ENCODE data around the gene KLHL29. TPM values are rescaled to one million over a fixed set of nuclear protein-coding genes. Genes with fewer than 3 reads are reported as not detected.
"Not testable (repeated sequence)": the region's sequence is repeated elsewhere in the genome, so short reads cannot be mapped to it uniquely, and the experiment has no call there.

Gene KLHL29
- total RNA-seq, 1 experiment from 2014 or later, result 6.4 TPM

- DNase-seq (ENCODE audit: low read depth, low spot score), result no peak
- in situ Hi-C loops (cut with HindIII; ENCODE audit: low pct_unique_long_range_greater_than_20kb, low sequenced_read_pairs), result no loop called here
Observed at GRCh38 chr2:23705771-23706612, 321.0 kb downstream of the KLHL29 start.

DNA sequence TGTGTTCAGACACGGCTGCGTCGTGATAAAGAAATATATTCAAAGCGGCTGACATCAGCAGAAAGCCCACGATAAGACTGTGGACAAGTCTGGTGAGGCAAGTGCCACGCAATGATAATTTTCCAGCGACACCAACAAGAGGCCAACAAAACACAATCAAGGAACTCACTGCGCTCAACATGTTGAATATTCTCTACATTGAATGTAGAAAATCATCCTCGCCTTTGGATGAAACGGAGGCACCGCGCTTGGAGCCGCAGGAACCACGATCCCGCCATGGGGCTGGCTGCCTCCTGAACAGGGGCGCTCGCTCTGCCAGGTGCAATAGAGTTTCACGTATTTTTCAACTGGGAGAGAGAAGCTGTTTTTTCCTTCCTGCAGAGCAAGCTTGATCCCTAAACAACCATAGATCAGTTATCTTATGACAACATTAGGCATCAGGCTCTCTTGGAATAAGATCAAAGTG lies 321.7 kb downstream of the KLHL29 start:
- in situ Hi-C loops (cut with HindIII; ENCODE audit: low pct_unique_long_range_greater_than_20kb, low sequenced_read_pairs), result no loop called here
- no peak for DNase-seq (ENCODE audit: low read depth, low spot score)

GRCh38 chr2:23707096-23707495 lies 322.1 kb downstream of the KLHL29 start:
- no peak for DNase-seq (ENCODE audit: low read depth, low spot score)
- in situ Hi-C loops (cut with HindIII; ENCODE audit: low pct_unique_long_range_greater_than_20kb, low sequenced_read_pairs), result no loop called here

DNA sequence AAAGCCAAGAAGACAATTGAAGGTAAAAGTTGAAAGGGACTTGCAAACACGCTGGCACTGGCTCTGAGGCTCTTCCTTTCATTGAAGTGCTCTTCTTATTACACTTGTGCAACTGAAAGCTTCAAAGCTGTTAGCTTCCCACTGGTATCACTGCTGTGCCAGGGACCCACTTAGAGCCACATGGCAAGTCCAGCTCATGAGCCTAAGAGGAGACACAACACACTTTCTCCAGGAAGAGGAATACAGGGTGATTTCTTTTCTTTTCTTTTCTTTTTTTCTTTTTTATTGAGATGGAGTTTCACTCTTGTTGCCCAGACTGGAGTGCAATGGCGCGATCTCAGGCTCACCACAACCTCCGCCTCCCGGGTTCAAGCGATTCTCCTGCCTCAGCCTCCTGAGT lies 323.8 kb downstream of the KLHL29 start:
- in situ Hi-C loops (cut with HindIII; ENCODE audit: low pct_unique_long_range_greater_than_20kb, low sequenced_read_pairs), result no loop called here
- no peak for DNase-seq (ENCODE audit: low read depth, low spot score)

GRCh38 chr2:23709311-23709710 lies 324.3 kb downstream of the KLHL29 start:
- in situ Hi-C loops (cut with HindIII; ENCODE audit: low pct_unique_long_range_greater_than_20kb, low sequenced_read_pairs), result no loop called here
- DNase-seq (ENCODE audit: low read depth, low spot score), result no peak

DNA sequence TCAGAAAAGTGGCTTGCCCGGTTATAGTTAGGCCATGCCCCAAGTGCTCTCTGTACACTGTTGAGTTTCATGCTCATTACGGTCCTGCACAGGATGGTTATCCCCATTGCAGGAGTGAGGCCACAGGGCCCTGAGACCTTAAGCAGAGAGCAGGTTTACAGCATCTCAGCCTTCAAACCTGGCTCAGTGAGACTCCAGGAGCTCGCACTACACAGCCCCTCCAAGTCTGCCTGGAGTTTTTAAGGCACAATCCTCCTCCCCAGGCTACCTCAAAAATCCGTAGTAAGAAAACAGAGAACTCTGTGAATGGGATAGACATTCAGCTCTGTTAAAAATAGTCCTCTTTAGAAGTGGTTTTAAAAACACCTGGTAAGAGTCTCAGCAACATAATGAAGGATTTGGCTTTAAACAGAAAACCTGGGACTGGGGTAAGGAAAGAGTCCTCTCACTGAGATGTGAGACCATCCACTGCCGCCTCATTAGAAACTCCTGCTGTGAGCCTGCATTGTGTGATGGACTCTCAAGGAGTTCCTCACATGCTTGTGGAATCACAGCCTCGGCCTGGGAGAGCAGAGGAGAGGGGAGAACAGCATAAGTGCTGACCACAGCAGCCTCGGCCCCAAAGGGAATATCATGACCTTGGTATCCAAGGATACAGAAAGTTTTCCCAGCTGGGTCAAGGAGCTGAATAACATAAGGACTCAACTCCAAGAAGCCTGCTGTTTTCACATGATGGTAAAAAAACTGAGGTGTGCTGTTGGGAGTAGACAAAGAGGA lies 327.2 kb downstream of the KLHL29 start:
- no peak for DNase-seq (ENCODE audit: low read depth, low spot score)
- in situ Hi-C loops (cut with HindIII; ENCODE audit: low pct_unique_long_range_greater_than_20kb, low sequenced_read_pairs), result no loop called here

GRCh38 chr2:23712756-23713151 lies 327.8 kb downstream of the KLHL29 start:
- DNase-seq (ENCODE audit: low read depth, low spot score), result no peak
- in situ Hi-C loops (cut with HindIII; ENCODE audit: low pct_unique_long_range_greater_than_20kb, low sequenced_read_pairs), result no loop called here

DNA sequence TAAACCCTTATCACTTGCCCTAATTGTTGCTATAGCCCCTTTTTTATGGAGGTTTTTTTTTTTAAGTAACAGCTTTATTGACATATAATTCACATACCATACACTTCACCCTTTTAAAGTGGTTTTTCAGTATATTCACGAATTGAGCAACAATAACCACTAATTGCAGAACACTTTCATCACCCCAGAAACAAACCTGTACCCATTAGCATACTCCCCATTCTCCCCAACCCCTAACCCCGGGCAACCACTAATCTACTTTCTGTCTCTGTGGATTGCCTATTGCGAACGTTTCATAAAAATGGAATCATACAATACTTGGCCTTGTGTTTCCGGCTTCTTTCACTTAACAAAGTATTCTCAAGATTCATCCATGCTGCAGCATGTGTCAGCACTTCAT lies 328.4 kb downstream of the KLHL29 start:
- in situ Hi-C loops (cut with HindIII; ENCODE audit: low pct_unique_long_range_greater_than_20kb, low sequenced_read_pairs), result no loop called here
- no peak for DNase-seq (ENCODE audit: low read depth, low spot score)

- no peak for DNase-seq (ENCODE audit: low read depth, low spot score)
- in situ Hi-C loops (cut with HindIII; ENCODE audit: low pct_unique_long_range_greater_than_20kb, low sequenced_read_pairs), result no loop called here
Observed at GRCh38 chr2:23718931-23719700, 334.1 kb downstream of the KLHL29 start.

DNA sequence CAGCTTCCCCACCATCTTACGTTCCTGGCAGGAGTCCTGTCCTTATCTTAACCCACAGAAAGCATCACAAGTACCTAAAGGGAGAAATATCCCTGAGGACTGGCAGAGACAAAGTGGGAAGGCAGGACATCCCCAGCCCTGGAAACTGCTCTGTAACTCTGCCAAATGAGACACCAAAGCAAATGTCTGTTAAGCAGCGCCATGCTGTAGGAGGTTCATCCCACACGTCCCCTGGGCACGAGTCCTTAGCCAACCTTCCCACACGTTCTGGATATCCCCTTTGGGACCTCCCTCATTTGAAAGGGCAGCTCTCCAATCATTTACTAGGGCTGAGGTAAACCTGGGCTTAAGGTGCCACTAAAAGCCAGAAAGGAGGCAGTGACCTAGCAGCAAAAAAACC lies 334.7 kb downstream of the KLHL29 start:
- no peak for DNase-seq (ENCODE audit: low read depth, low spot score)
- in situ Hi-C loops (cut with HindIII; ENCODE audit: low pct_unique_long_range_greater_than_20kb, low sequenced_read_pairs), result no loop called here

GRCh38 chr2:23720705-23721453 lies 335.9 kb downstream of the KLHL29 start:
- DNase-seq (ENCODE audit: low read depth, low spot score), result no peak

GRCh38 chr2:23721454-23721826 lies 336.5 kb downstream of the KLHL29 start:
- in situ Hi-C loops (cut with HindIII; ENCODE audit: low pct_unique_long_range_greater_than_20kb, low sequenced_read_pairs), result no loop called here
- DNase-seq (ENCODE audit: low read depth, low spot score), result no peak

More at GRCh38 chr2:23720705-23721453, 335.9 kb downstream of the KLHL29 start:
- in situ Hi-C loops (cut with HindIII; ENCODE audit: low pct_unique_long_range_greater_than_20kb, low sequenced_read_pairs), result no loop called here

GRCh38 chr2:23722255-23722654 lies 337.3 kb downstream of the KLHL29 start:
- no peak for DNase-seq (ENCODE audit: low read depth, low spot score)

GRCh38 chr2:23723029-23723428 lies 338.1 kb downstream of the KLHL29 start:
- in situ Hi-C loops (cut with HindIII; ENCODE audit: low pct_unique_long_range_greater_than_20kb, low sequenced_read_pairs); DNase-seq (ENCODE audit: low read depth, low spot score): not testable (repeated sequence)

More at GRCh38 chr2:23722255-23722654, 337.3 kb downstream of the KLHL29 start:
- in situ Hi-C loops (cut with HindIII; ENCODE audit: low pct_unique_long_range_greater_than_20kb, low sequenced_read_pairs), result no loop called here

DNA sequence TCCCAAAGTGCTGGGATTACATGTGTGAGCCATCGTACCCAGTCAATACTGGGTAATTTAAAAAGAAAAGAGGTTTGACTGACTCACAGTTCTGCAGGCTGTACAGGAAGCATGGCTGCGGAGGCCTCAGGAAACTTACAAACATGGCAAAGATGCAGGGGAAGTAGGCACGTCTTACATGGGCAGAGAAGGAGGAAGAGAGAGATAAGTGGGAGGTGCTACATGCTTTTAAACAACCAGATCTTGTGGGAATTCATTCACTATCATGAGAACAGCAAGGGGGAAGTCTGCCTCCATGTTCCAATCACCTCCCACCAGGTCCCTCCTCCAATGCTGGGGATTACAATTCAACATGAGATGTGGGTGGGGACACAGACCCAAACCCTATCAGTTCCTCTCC lies 349.4 kb downstream of the KLHL29 start:
- in situ Hi-C loops (cut with HindIII; ENCODE audit: low pct_unique_long_range_greater_than_20kb, low sequenced_read_pairs), result no loop called here
- no peak for DNase-seq (ENCODE audit: low read depth, low spot score)

DNA sequence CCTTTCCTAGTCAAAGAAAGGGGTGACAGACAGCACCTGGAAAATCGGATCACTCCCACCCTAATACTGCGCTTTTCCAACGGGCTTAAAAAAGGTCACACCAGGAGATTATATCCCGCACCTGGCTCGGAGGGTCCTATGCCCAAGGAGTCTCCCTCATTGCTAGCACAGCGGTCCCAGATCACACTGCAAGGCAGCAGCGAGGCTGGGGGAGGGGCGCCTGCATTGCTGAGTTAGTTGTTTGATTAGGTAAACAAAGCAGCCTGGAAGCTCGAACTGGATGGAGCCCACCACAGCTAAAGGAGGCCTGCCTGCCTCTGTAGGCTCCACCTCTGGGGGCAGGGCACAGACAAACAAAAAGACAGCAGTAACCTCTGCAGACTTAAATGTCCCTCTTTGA lies 351.8 kb downstream of the KLHL29 start:
- in situ Hi-C loops (cut with HindIII; ENCODE audit: low pct_unique_long_range_greater_than_20kb, low sequenced_read_pairs), result not testable (repeated sequence)

DNA sequence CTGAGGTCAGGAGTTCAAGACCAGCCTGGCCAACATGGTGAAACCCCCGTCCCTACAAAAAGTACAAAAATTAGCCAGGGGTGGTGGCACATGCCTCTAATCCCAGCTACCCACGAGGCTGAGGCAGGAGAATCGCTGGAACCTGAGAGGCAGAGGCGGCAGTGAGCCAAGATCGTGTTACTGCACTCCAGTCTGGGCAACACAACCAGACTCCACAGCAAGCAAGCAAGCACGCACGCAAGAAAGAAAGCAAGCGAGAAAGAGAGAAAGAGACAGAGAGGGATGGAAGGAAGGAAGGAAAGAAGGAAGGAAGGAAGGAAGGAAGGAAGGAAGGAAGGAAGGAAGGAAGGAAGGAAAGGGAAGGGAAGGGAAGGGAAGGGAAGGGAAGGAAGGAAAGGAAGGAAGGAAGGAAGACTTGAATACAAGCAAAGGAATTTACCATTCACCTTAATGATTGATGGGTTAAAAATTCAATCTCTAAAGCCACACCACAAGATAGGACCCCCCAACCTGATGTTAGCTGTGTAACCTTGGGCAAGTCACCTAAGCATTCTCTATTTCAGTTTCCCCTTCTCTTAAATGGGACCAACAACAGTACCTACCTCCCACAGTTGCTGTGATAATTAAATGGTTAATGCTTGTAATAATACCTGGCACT lies 360.2 kb downstream of the KLHL29 start:
- in situ Hi-C loops (cut with HindIII; ENCODE audit: low pct_unique_long_range_greater_than_20kb, low sequenced_read_pairs), result no loop called here
- DNase-seq (ENCODE audit: low read depth, low spot score), result no peak

More for the DNA sequence above, 351.8 kb downstream of the KLHL29 start:
- not testable (repeated sequence) for DNase-seq (ENCODE audit: low read depth, low spot score)

Measured in SK-MEL-5 (cell line).